Uterus (tissue), 2 donors: ENCODE measurements around the gene ICAM2.
"Not testable (repeated sequence)": the region's sequence is repeated elsewhere in the genome, so short reads cannot be mapped to it uniquely, and the experiment has no call there.

ENCODE experiments used
- CTCF ChIP-seq, 4 experiments: fragments of 200-600 bp in 2 of 4; fragments of 450-650 bp in 2 of 4; sonication (generic) in 2 of 4; IDR thresholded peaks; one replicate each; pipeline ENCODE4 v1.5.1; 2016 to 2019; ENCODE audit warnings: antibody characterized with exemption in 4 of 4, mild to moderate bottlenecking in 2 of 4, moderate library complexity in 1 of 4
- POLR2A ChIP-seq, 2 donors: fragments of 450-650 bp; IDR thresholded peaks; one replicate each; pipeline ENCODE4 v1.6.1; 2016; ENCODE audit warnings: antibody characterized with exemption in 2 of 2, mild to moderate bottlenecking in 1 of 2, moderate library complexity in 1 of 2

- TF ChIP-seq CTCF, POLR2A (IDR thresholded peaks at IDR 0.05): not testable (repeated sequence)
These were observed 37.8 kb downstream of the ICAM2 start for GRCh38 chr17:63982641-63983040.
